CD4-positive, alpha-beta T cell treated with Interleukin-15 for 1 hour (primary cell): ENCODE results near the gene ZNF699.
"Not testable (repeated sequence)": the region's sequence is repeated elsewhere in the genome, so short reads cannot be mapped to it uniquely, and the experiment has no call there.

ENCODE experiments used
- DNase-seq: peaks from one replicate; pipeline ENCODE4 v3.0.0-alpha.2; 2020

ZNF699 gene

DNA sequence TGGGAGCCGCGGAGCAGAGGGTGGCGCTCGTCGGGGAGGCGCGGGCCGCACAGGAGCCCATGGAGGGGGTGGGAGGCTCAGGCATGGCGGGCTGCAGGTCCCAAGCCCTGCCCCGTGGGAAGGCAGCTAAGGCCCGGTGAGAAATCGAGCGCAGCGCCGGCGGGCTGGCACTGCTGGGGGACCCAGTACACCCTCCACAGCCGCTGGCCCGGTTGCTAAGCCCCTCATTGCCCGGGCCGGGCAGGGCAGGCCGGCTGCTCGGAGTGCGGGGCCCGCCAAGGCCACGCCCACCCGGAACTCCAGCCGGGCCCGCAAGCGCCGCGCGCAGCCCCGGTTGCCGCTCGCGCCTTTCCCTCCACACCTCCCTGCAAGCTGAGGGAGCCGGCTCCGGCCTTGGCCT lies 26.2 kb downstream of the ZNF699 start:
- DNase-seq: not testable (repeated sequence)

DNA sequence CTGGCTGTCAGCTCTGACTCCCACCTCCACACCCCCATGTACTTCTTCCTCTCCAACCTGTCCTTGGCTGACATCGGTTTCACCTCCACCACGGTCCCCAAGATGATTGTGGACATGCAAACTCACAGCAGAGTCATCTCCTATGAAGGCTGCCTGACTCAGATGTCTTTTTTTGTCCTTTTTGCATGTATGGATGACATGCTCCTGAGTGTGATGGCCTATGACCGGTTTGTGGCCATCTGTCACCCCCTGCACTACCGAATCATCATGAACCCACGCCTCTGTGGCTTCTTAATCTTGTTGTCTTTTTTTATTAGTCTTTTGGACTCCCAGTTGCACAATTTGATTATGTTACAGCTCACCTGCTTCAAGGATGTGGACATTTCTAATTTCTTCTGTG lies 58.4 kb downstream of the ZNF699 start:
- no peak for DNase-seq

DNA sequence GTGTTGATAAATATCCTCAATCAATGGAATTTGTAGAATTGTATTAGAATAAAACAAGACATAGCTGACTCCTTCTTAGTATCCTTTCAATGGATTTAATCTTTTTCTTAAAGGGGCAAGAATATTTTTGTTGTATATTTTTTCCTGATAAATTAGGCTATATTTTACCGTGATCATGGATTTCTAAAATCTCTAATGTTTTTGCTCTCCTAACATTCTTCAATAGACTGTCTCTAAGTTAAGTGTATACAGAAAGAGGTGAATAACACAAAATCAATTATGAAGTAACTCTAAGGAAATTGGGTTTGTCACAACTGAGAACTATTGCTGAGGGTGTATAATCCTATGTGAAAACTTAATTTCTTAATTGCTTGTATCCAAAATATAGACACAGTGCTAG lies 59.0 kb downstream of the ZNF699 start, which contains the start of gene OR7E24:
TSS of gene OR7E24 (plus strand) at position 301 of the 400 bp plus-strand sequence. CDS start 114 bp downstream, outside the sequence.
- DNase-seq: no peak
